ENCODE data around the gene TFAP2A. TPM values are rescaled to one million over a fixed set of nuclear protein-coding genes. Genes with fewer than 3 reads are reported as not detected.

TFAP2A gene
- total RNA-seq, 2 experiments from 2014 or later, result not detected

- ChIA-PET CTCF (no interaction called here), POLR2A (interaction anchor here (0.8 kb wide), 1 partner anchor 110 kb away, joined by 4 read pairs; no protein-coding TSS in a partner anchor)
- no peak for TF ChIP-seq CTCF (IDR thresholded peaks at IDR 0.05)
- Mint-ChIP-seq H3K4me1 (ENCODE audit: low read depth) (no peaks in the 10 kb centered on the region), H3K27me3 (peaks cover 7% of the 10 kb centered on the region), H3K4me3 (no peak overlapping the region), H3K9me3 (no peaks in the 10 kb centered on the region), H3K27ac (no peak overlapping the region), H3K36me3 (ENCODE audit: low read depth) (no peaks in the 10 kb centered on the region)
- intact Hi-C loops (cut with micrococcal nuclease), result no loop called here
- ATAC-seq (no peak), DNase-seq (no peak)
Measured at GRCh38 chr6:10368861-10369260, 46.0 kb downstream of the TFAP2A start.

- DNase-seq, result no peak
- no peak overlapping the region for H3K4me3 Mint-ChIP-seq
- no peaks in the 10 kb centered on the region for H3K4me1 Mint-ChIP-seq (ENCODE audit: low read depth)
- CTCF ChIA-PET, result no interaction called here
- no peak for ATAC-seq
- no peak overlapping the region for H3K27ac Mint-ChIP-seq
- H3K9me3 Mint-ChIP-seq, result no peaks in the 10 kb centered on the region
- no peak for TF ChIP-seq CTCF (IDR thresholded peaks at IDR 0.05)
- peaks cover 1% of the 10 kb centered on the region for H3K36me3 Mint-ChIP-seq (ENCODE audit: low read depth)
- intact Hi-C loops (cut with micrococcal nuclease), result no loop called here
- POLR2A ChIA-PET, result no interaction called here
- peaks cover 7% of the 10 kb centered on the region for H3K27me3 Mint-ChIP-seq
Measured at GRCh38 chr6:10363911-10364310, 51.0 kb downstream of the TFAP2A start.

GRCh38 chr6:10362300-10362699 lies 52.6 kb downstream of the TFAP2A start:
- DNase-seq (no peak), ATAC-seq (no peak)
- Mint-ChIP-seq H3K27me3 (peaks cover 7% of the 10 kb centered on the region), H3K9me3 (no peaks in the 10 kb centered on the region), H3K4me3 (no peak overlapping the region), H3K4me1 (ENCODE audit: low read depth) (no peaks in the 10 kb centered on the region), H3K36me3 (ENCODE audit: low read depth) (peaks cover 1% of the 10 kb centered on the region), H3K27ac (no peak overlapping the region)
- POLR2A ChIA-PET, result no interaction called here
- TF ChIP-seq CTCF (IDR thresholded peaks at IDR 0.05), result no peak
- intact Hi-C loops (cut with micrococcal nuclease), result no loop called here
- CTCF ChIA-PET, result no interaction called here

GRCh38 chr6:10361428-10361827 lies 53.4 kb downstream of the TFAP2A start:
- POLR2A ChIA-PET, result no interaction called here
- CTCF ChIA-PET, result no interaction called here

GRCh38 chr6:10359581-10359980 lies 55.3 kb downstream of the TFAP2A start:
- intact Hi-C loops (cut with micrococcal nuclease), result no loop called here
- Mint-ChIP-seq H3K9me3 (no peaks in the 10 kb centered on the region), H3K4me1 (ENCODE audit: low read depth) (peaks cover 4% of the 10 kb centered on the region), H3K27me3 (peaks cover 8% of the 10 kb centered on the region), H3K4me3 (no peak overlapping the region), H3K36me3 (ENCODE audit: low read depth) (peaks cover 1% of the 10 kb centered on the region), H3K27ac (no peak overlapping the region)
- TF ChIP-seq CTCF (IDR thresholded peaks at IDR 0.05), result no peak
- CTCF ChIA-PET, result no interaction called here
- ATAC-seq, result no peak
- DNase-seq, result no peak
- POLR2A ChIA-PET, result no interaction called here

More at GRCh38 chr6:10361428-10361827, 53.4 kb downstream of the TFAP2A start:
- intact Hi-C loops (cut with micrococcal nuclease), result no loop called here
- Mint-ChIP-seq H3K27ac (no peak overlapping the region), H3K36me3 (ENCODE audit: low read depth) (peaks cover 1% of the 10 kb centered on the region), H3K27me3 (peaks cover 5% of the 10 kb centered on the region), H3K9me3 (no peaks in the 10 kb centered on the region), H3K4me1 (ENCODE audit: low read depth) (no peaks in the 10 kb centered on the region), H3K4me3 (no peak overlapping the region)
- DNase-seq (no peak), ATAC-seq (no peak)
- TF ChIP-seq CTCF (IDR thresholded peaks at IDR 0.05), result no peak
